T-cell (primary cell): Measurements from ENCODE around the gene SENP6. TPM values are rescaled to one million over a fixed set of nuclear protein-coding genes. Genes with fewer than 3 reads are reported as not detected.
A peak's percentile ranks its signal among the peaks of the same experiment; 100 is the strongest.

ENCODE experiments used
- ATAC-seq, 4 experiments: fragments of 200-7000 bp in 3 of 4; fragments of 150-1000 bp in 1 of 4; cut with Tn5 transposase; replicated peaks in 1 of 4; 1 replicate in 3 of 4; 2 replicates in 1 of 4; pipeline ENCODE4 v1.10.0; 2021; ENCODE audit warnings: moderate library complexity in 3 of 4, mild to moderate bottlenecking in 2 of 4, moderate number of reproducible peaks in 1 of 4
- CTCF ChIA-PET, 2 donors: fragments of 300-600 bp; sonication (Branson Sonifier 250); formaldehyde crosslinking; loops; one replicate each; lab custom pipeline; 2022; ENCODE audit warnings: antibody characterized with exemption in 2 of 2; lab: Charles Lee
- POLR2A ChIA-PET, 2 donors: fragments of 300-600 bp; sonication (Branson Sonifier 250); formaldehyde crosslinking; loops; one replicate each; lab custom pipeline; 2022; ENCODE audit warnings: antibody characterized with exemption in 2 of 2; lab: Charles Lee
- DNase-seq, 35 experiments: peaks; one replicate each; pipeline versions ENCODE4 v3.0.0 to v3.0.0-alpha.2; 2013 to 2023
- H3K27ac ChIP-seq: one replicate; pipeline ENCODE4 v1.5.1; 2013; ENCODE audit warnings: low read length
- H3K27me3 ChIP-seq, 2 experiments: replicated peaks in 1 of 2; 1 replicate in 1 of 2; 2 replicates in 1 of 2; pipeline versions ENCODE4 v1.6.1 to v1.7.0; 2013; ENCODE audit warnings: low read length in 1 of 2, mixed read lengths in 1 of 2; ENCODE audit not compliant: control insufficient read depth in 2 of 2, insufficient read depth in 2 of 2; ENCODE audit errors: extremely low read depth in 1 of 2
- H3K36me3 ChIP-seq, 2 donors: 1 replicate in 1 of 2; 2 replicates in 1 of 2; pipeline versions ENCODE4 v1.6.1 to v1.7.0; 2013; ENCODE audit warnings: low read length in 1 of 2; ENCODE audit not compliant: control insufficient read depth in 2 of 2, insufficient read depth in 1 of 2; ENCODE audit errors: extremely low read depth in 1 of 2
- H3K4me1 ChIP-seq, 2 experiments: 1 replicate in 1 of 2; 2 replicates in 1 of 2; pipeline versions ENCODE4 v1.6.1 to v1.7.0; 2013; ENCODE audit warnings: low read length in 2 of 2, mixed read lengths in 1 of 2; ENCODE audit not compliant: insufficient read depth in 2 of 2, control insufficient read depth in 1 of 2; ENCODE audit errors: extremely low read depth in 1 of 2
- H3K4me3 ChIP-seq, 2 donors: 1 replicate in 1 of 2; 2 replicates in 1 of 2; pipeline versions ENCODE4 v1.5.1 to v1.7.0; 2013; ENCODE audit warnings: mild to moderate bottlenecking in 2 of 2, low read length in 1 of 2, moderate library complexity in 1 of 2; ENCODE audit not compliant: control insufficient read depth in 1 of 2; ENCODE audit errors: extremely low read depth in 1 of 2
- H3K9me3 ChIP-seq: 2 replicates; pipeline ENCODE4 v1.7.0; 2013
- H3K27ac Mint-ChIP-seq, 2 donors: one replicate each; pipeline ENCODE4 v1.8.0; 2020 to 2021; ENCODE audit warnings: mild to moderate bottlenecking in 2 of 2, mixed read lengths in 2 of 2
- H3K27me3 Mint-ChIP-seq, 2 donors: one replicate each; pipeline ENCODE4 v1.8.0; 2021 to 2022; ENCODE audit warnings: mixed read lengths in 2 of 2
- H3K36me3 Mint-ChIP-seq: one replicate; pipeline ENCODE4 v1.8.0; 2021; ENCODE audit warnings: mixed read lengths
- H3K4me1 Mint-ChIP-seq, 3 donors: one replicate each; pipeline ENCODE4 v1.8.0; 2020 to 2022; ENCODE audit warnings: mixed read lengths in 3 of 3, mild to moderate bottlenecking in 1 of 3
- H3K4me3 Mint-ChIP-seq, 3 donors: one replicate each; pipeline ENCODE4 v1.8.0; 2020 to 2022; ENCODE audit warnings: mild to moderate bottlenecking in 3 of 3, mixed read lengths in 3 of 3, moderate library complexity in 3 of 3
- H3K9me3 Mint-ChIP-seq, 3 donors: one replicate each; pipeline ENCODE4 v1.8.0; 2020 to 2022; ENCODE audit warnings: mixed read lengths in 3 of 3
- WGBS: methylation state at CpG from one replicate; pipeline ENCODE4 v1.1.5; 2013; ENCODE audit warnings: missing lambda C conversion rate; ENCODE audit not compliant: insufficient coverage; 5-methylcytosine and 5-hydroxymethylcytosine counted together
- total RNA-seq, 35 experiments: library from RNA in 6 of 35; stranded (reverse) in 6 of 35; fragments of 120-200 nt in 1 of 35; gene quantifications; one replicate each; pipeline versions ENCODE4 v1.2.1 to v1.2.4 and lab custom pipeline; 2013 to 2026

Gene SENP6
- total RNA-seq, 5 donors from 2014 or later (not counting 1 experiment from before 2014, with no cell fraction given): 103 to 119 (median 111) TPM

- H3K4me1 ChIP-seq: peaks cover 19 to 26% of the 10 kb centered on the region in 2 experiments
- H3K27ac ChIP-seq: no peak overlapping the region
- ChIA-PET CTCF (interaction anchor here in 1 of 2 donors (1.0 kb wide), 2 partner anchors 17 to 65 kb away, joined by 4 read pairs; no protein-coding TSS in a partner anchor), POLR2A (interaction anchor here in 1 of 2 donors (0.6 kb wide), 1 partner anchor 22 kb away, joined by 3 read pairs; no protein-coding TSS in a partner anchor)
- ATAC-seq: no peak
- DNase-seq: no peak
- Mint-ChIP-seq H3K4me3 (peak overlapping the region; percentile 26 to 66 (median 40)), H3K4me1 (peaks cover 91 to 97% (median 94%) of the 10 kb centered on the region in 3 donors), H3K27ac (peak overlapping the region; percentile 10 to 58), H3K36me3 (peaks cover 4% of the 10 kb centered on the region), H3K27me3 (no peaks in the 10 kb centered on the region), H3K9me3 (no peaks in the 10 kb centered on the region)
- no peak overlapping the region for H3K4me3 ChIP-seq
- no peaks in the 10 kb centered on the region for H3K36me3 ChIP-seq
- WGBS: 43% methylated on average over 1 of the region's 2 CpGs
- no peaks in the 10 kb centered on the region for H3K27me3 ChIP-seq
- H3K9me3 ChIP-seq: no peaks in the 10 kb centered on the region
Observed at GRCh38 chr6:75611011-75611701, 9.5 kb downstream of the SENP6 start.

GRCh38 chr6:75611702-75612375 is 10.2 kb downstream of the SENP6 start:
- no peaks in the 10 kb centered on the region for H3K9me3 Mint-ChIP-seq
- peaks cover 87 to 93% (median 91%) of the 10 kb centered on the region in 3 donors for H3K4me1 Mint-ChIP-seq
- Histone ChIP-seq H3K4me3 (no peak overlapping the region), H3K9me3 (no peaks in the 10 kb centered on the region), H3K27ac (peak overlapping the region; percentile 17), H3K4me1 (peaks cover 19 to 27% of the 10 kb centered on the region in 2 experiments), H3K36me3 (no peaks in the 10 kb centered on the region), H3K27me3 (no peaks in the 10 kb centered on the region)
- ChIA-PET CTCF (interaction anchor here in 1 of 2 donors (0.6 to 1.0 kb wide), 3 partner anchors 18 to 503 kb away, joined by 3 to 4 read pairs (median 4); no protein-coding TSS in a partner anchor), POLR2A (interaction anchor here in 1 of 2 donors (0.6 kb wide), 1 partner anchor 21 kb away, joined by 3 read pairs; no protein-coding TSS in a partner anchor)
- no peaks in the 10 kb centered on the region for H3K27me3 Mint-ChIP-seq
- peak overlapping the region; percentile 58 to 68 for H3K27ac Mint-ChIP-seq
- peaks cover 4% of the 10 kb centered on the region for H3K36me3 Mint-ChIP-seq
- DNase-seq (peak in 2 of 35 experiments; percentile 14 to 36), ATAC-seq (peak in 1 of 4 experiments; percentile 62)
- H3K4me3 Mint-ChIP-seq: peak overlapping the region; percentile 40 to 66 (median 66)
- WGBS: 58% methylated on average over 2 of the region's 5 CpGs

- DNase-seq: no peak
- Histone ChIP-seq H3K27me3 (no peaks in the 10 kb centered on the region), H3K4me3 (no peak overlapping the region), H3K27ac (peak overlapping the region; percentile 3), H3K9me3 (no peaks in the 10 kb centered on the region), H3K36me3 (no peaks in the 10 kb centered on the region), H3K4me1 (peaks cover 19 to 26% of the 10 kb centered on the region in 2 experiments)
- ChIA-PET CTCF (interaction anchor here in 1 of 2 donors (0.6 kb wide), 1 partner anchor 46 kb away, joined by 3 read pairs; no protein-coding TSS in a partner anchor), POLR2A (interaction anchor here in 1 of 2 donors (1.0 kb wide), 1 partner anchor 11 kb away, joined by 4 read pairs; the partner anchor contains the start of gene SENP6)
- Mint-ChIP-seq H3K4me1 (peaks cover 87 to 92% (median 89%) of the 10 kb centered on the region in 3 donors), H3K27ac (peak overlapping the region; percentile 57 to 58), H3K9me3 (no peaks in the 10 kb centered on the region), H3K36me3 (peaks cover 4% of the 10 kb centered on the region), H3K4me3 (peak overlapping the region; percentile 51 to 66 (median 66)), H3K27me3 (no peaks in the 10 kb centered on the region)
- ATAC-seq: peak in 1 of 4 experiments; percentile 23
- no CpG with 5 or more reads among the region's 3 CpGs for WGBS
Observed at GRCh38 chr6:75612434-75612833, 10.8 kb downstream of the SENP6 start.

GRCh38 chr6:75613056-75613501 is 11.4 kb downstream of the SENP6 start:
- Mint-ChIP-seq H3K27ac (peak overlapping the region in 1 of 2 donors; percentile 80), H3K4me1 (peaks cover 87 to 92% (median 89%) of the 10 kb centered on the region in 3 donors), H3K4me3 (peak overlapping the region; percentile 61 to 66 (median 66)), H3K36me3 (peaks cover 7% of the 10 kb centered on the region), H3K27me3 (no peaks in the 10 kb centered on the region), H3K9me3 (no peaks in the 10 kb centered on the region)
- Histone ChIP-seq H3K9me3 (no peaks in the 10 kb centered on the region), H3K4me1 (peaks cover 19 to 25% of the 10 kb centered on the region in 2 experiments), H3K4me3 (no peak overlapping the region), H3K27ac (no peak overlapping the region), H3K36me3 (no peaks in the 10 kb centered on the region), H3K27me3 (no peaks in the 10 kb centered on the region)
- DNase-seq (no peak), ATAC-seq (no peak)
- no CpG with 5 or more reads among the region's 4 CpGs for WGBS
- POLR2A ChIA-PET: interaction anchor here in 1 of 2 donors (0.6 to 1.0 kb wide), 5 partner anchors 10 to 36 kb away, joined by 3 to 4 read pairs (median 3); partner anchors contain the start of gene SENP6
- CTCF ChIA-PET: interaction anchor here in 1 of 2 donors (0.6 kb wide), 1 partner anchor 46 kb away, joined by 3 read pairs; no protein-coding TSS in a partner anchor

- H3K4me3 Mint-ChIP-seq: peak overlapping the region in 1 of 3 donors; percentile 4
- H3K4me1 Mint-ChIP-seq: peaks cover 66 to 82% (median 81%) of the 10 kb centered on the region in 3 donors
- no peaks in the 10 kb centered on the region for H3K27me3 Mint-ChIP-seq
- Histone ChIP-seq H3K27me3 (no peaks in the 10 kb centered on the region), H3K36me3 (peaks cover 0 to 2% of the 10 kb centered on the region in 2 donors), H3K4me3 (no peak overlapping the region), H3K27ac (no peak overlapping the region), H3K9me3 (no peaks in the 10 kb centered on the region), H3K4me1 (peaks cover 2 to 21% of the 10 kb centered on the region in 2 experiments)
- H3K27ac Mint-ChIP-seq: peak overlapping the region; percentile 23 to 35
- ATAC-seq (no peak), DNase-seq (no peak)
- H3K36me3 Mint-ChIP-seq: peaks cover 15% of the 10 kb centered on the region
- WGBS: no CpG with 5 or more reads among the region's 1 CpG
- no peaks in the 10 kb centered on the region for H3K9me3 Mint-ChIP-seq
- POLR2A ChIA-PET: interaction anchor here in 1 of 2 donors (0.5 kb wide), 1 partner anchor 452 kb away, joined by 3 read pairs; no protein-coding TSS in a partner anchor
- CTCF ChIA-PET: no interaction called here
Observed at GRCh38 chr6:75618437-75618836, 16.8 kb downstream of the SENP6 start.
